ENCODE measurements around the gene NRG2.

NRG2 gene

GRCh38 chr5:139836469-139837208 is 206.5 kb downstream of the NRG2 start:
- no peak for DNase-seq (ENCODE audit: low read depth)

GRCh38 chr5:139835656-139836055 is 207.4 kb downstream of the NRG2 start:
- no peak for DNase-seq (ENCODE audit: low read depth)

- DNase-seq (ENCODE audit: low read depth), result no peak
These were observed 209.6 kb downstream of the NRG2 start for GRCh38 chr5:139833525-139833924.

- DNase-seq (ENCODE audit: low read depth), result no peak
These were observed 211.5 kb downstream of the NRG2 start for GRCh38 chr5:139831624-139832023.

- DNase-seq (ENCODE audit: low read depth), result no peak
These were observed 213.6 kb downstream of the NRG2 start for GRCh38 chr5:139829471-139829870.

- no peak for DNase-seq (ENCODE audit: low read depth)
These were observed 214.7 kb downstream of the NRG2 start for GRCh38 chr5:139828207-139828895.

GRCh38 chr5:139825690-139826089 is 217.4 kb downstream of the NRG2 start:
- DNase-seq (ENCODE audit: low read depth), result no peak

GRCh38 chr5:139823757-139824355 is 219.2 kb downstream of the NRG2 start:
- DNase-seq (ENCODE audit: low read depth), result no peak

- DNase-seq (ENCODE audit: low read depth), result no peak
These were observed 220.3 kb downstream of the NRG2 start for GRCh38 chr5:139822553-139823425.

GRCh38 chr5:139821806-139822552 is 221.1 kb downstream of the NRG2 start:
- DNase-seq (ENCODE audit: low read depth), result no peak

- DNase-seq (ENCODE audit: low read depth), result no peak
These were observed 222.5 kb downstream of the NRG2 start for GRCh38 chr5:139820606-139821005.

- DNase-seq (ENCODE audit: low read depth), result no peak
These were observed 223.0 kb downstream of the NRG2 start for GRCh38 chr5:139820130-139820529.

- DNase-seq (ENCODE audit: low read depth), result no peak
These were observed 225.1 kb downstream of the NRG2 start for GRCh38 chr5:139817970-139818369.

- no peak for DNase-seq (ENCODE audit: low read depth)
These were observed 225.7 kb downstream of the NRG2 start for GRCh38 chr5:139817362-139817761.

GRCh38 chr5:139816566-139816965 is 226.5 kb downstream of the NRG2 start:
- DNase-seq (ENCODE audit: low read depth), result no peak

- DNase-seq (ENCODE audit: low read depth), result no peak
These were observed 228.3 kb downstream of the NRG2 start for GRCh38 chr5:139814704-139815280.

- no peak for DNase-seq (ENCODE audit: low read depth)
These were observed 228.9 kb downstream of the NRG2 start for GRCh38 chr5:139814191-139814601.

- no peak for DNase-seq (ENCODE audit: low read depth)
These were observed 230.0 kb downstream of the NRG2 start for GRCh38 chr5:139812836-139813805.

GRCh38 chr5:139812323-139812722 is 230.8 kb downstream of the NRG2 start:
- no peak for DNase-seq (ENCODE audit: low read depth)

- DNase-seq (ENCODE audit: low read depth), result no peak
These were observed 231.9 kb downstream of the NRG2 start for GRCh38 chr5:139811274-139811607.
